Stimulated activated CD4-positive, alpha-beta T cell treated with anti-CD3 and anti-CD28 coated beads, Interleukin-12 subunit alpha, Interleukin-12 subunit beta, amount 100 ng/mL, for 48 hours (primary cell): Measurements from ENCODE around the gene NVL.
"Not testable (repeated sequence)": the region's sequence is repeated elsewhere in the genome, so short reads cannot be mapped to it uniquely, and the experiment has no call there.

Experiments used
- DNase-seq, 3 donors: peaks; one replicate each; pipeline ENCODE4 v3.0.0-alpha.2; 2020; ENCODE audit warnings: low read depth in 2 of 3, low spot score in 1 of 3

NVL gene

GRCh38 chr1:224338150-224338838, 8.3 kb upstream of the NVL start:
- DNase-seq = no peak

DNA sequence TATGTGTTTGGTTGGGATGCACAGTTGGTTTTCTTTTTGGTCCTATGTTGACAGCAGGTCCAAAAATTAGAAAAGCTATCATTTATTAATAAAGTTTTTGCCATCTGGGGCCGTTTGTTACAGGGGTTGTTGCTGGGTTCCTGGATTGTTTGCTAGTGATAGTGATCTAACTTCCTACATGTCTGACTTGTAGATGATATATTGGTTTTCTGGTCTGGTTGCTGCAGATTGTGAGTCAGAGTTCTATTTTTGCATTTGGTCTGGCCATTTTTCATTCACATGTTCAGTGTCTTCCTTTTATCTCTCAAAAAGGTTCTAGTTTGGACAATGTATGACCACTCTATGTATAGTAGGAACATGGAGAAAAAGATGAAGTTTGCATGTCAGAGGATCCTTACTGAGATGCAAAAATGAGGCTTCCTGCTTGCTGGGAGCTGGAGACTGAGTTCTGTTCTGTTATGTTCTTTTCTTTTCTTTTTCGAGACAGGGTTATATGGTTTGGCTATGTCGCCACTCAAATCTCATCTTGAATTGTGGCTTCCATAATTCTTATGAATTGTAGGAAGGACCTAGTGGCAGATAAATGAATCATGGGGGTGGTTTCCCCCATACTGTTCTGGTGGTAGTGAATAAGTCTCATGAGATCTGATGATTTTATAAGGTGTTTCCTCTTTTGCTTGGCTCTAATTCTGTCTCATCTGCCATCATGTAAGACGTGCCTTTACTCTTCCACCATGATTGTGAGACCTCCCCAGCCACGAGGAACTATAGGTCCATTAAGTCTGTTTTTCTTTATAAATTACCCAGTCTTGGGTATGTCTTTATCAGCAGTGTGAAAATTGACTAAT, 4.2 kb upstream of the NVL start:
- DNase-seq = no peak

DNA sequence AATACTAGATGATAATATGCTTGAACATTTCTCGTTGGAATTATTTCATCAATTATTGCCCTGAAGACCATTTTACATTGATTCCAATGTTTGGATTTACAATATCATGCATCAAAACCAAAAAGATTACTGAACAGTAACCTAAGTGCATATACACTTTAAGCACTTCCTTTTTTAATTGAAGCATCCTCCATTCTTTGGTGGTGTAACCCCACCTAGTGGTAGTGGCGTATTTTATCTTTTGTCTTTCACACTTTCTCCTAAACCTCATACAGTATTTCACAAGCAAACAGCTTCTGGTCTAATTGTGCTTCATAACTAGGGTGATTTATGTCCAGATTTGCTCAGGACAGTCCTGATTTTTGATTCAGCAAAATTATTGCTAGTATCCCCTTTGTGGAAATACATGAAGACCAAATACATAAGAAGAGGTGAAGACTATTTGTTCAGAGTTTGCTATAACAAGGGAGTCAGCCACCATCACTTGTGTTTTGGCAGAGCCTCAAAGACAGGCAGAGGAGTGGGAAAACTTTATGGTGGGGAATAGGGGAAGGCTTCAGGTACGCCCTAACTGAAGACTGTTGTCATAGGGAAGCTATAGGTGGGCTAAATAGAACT, 3.4 kb upstream of the NVL start:
- no peak for DNase-seq

GRCh38 chr1:224331824-224332223, 1.9 kb upstream of the NVL start:
- no peak for DNase-seq

DNA sequence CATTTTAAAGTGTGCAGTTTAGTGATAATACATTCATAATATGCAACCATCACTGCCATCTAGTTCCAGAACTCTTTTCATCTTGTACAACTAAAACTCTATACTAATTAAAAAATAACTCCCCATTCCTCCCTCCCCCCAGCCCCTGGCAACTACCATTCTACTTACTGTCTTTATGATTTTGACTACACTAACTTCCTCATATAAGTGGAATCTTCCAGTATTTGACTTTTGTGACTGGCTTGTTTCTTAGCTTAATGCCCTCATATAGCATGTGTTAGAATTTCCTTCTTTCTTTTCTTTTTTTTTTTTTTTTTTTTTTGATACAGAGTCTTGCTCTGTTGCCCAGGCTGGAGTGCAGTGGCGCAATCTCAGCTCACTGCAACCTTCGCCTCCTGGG, 1.4 kb upstream of the NVL start:
- no peak for DNase-seq

GRCh38 chr1:224329484-224329841, 509 bp downstream of the NVL start:
- DNase-seq = no peak

GRCh38 chr1:224328644-224329043, 1.3 kb downstream of the NVL start:
- no peak for DNase-seq

DNA sequence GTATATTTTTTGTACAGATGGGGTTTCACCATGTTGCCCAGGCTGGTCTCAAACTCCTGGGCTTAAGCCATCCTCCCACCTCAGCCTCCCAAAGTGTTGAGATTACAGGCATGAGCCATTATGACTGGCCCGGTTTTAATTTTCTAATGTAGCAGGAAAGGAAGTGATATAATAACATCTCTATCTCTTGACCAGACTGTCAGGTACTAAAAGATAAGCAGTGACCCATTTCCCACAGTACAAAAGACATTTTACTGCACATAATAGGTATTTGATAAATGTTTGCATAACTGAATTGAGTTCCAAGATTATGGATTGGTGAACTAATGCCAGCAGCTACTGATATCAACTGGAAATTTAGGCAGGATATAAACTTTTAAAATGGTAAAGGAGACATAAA, 4.0 kb downstream of the NVL start:
- no peak for DNase-seq

GRCh38 chr1:224321706-224322105, 8.3 kb downstream of the NVL start:
- DNase-seq = no peak

DNA sequence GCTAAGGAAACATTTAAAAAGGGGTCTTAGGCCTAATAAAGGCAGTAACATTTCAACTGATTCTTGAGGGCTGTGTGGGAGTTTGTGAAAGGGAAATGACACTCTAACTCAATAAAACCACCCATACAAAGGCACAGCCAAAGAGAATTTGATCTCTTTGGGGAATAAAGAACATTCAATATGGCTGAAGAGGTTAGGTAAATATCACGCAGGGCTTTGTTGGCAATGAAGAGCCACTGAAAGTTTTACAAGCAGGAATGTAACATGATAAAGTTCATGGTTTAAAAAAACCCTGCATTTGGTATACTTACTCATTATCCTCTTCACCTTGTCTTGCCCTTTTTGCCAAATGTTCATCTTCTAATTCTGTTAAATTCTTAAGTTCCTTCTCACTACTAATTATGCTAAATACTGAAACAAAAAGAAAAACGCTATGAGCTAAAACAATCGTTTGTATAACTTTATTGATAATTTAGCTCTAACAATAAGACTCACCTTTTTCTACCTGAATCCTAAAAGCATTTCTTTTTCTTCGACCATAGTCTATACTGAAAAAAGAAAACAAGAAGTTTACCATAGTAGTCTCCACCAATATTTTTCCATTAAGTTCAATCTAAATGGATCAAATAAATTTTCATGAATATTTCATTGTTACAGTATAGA, 12.5 kb downstream of the NVL start:
- no peak for DNase-seq

- DNase-seq = no peak
These were observed 17.9 kb downstream of the NVL start for GRCh38 chr1:224312025-224312424.

DNA sequence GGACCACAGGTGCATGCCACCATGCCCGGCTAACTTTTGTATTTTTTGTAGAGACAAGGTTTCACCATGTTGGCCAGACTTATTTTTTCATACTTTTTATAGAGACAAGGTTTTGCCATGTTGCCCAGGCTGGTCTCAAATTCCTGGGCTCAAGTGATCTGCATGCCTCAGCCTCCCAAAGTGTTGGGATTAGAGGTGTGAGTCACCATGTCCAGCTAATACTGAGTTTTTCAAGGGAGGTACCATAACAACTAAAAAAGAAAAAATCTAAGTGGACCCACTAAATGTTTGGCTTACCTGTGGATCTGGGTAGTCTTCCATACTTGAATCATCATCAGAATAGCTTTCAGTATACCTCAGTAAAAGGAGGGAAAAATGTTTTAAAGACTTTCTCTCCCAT, 18.5 kb downstream of the NVL start:
- DNase-seq = not testable (repeated sequence)

GRCh38 chr1:224308064-224308463, 21.9 kb downstream of the NVL start:
- no peak for DNase-seq

GRCh38 chr1:224304767-224305166, 25.2 kb downstream of the NVL start:
- no peak for DNase-seq

DNA sequence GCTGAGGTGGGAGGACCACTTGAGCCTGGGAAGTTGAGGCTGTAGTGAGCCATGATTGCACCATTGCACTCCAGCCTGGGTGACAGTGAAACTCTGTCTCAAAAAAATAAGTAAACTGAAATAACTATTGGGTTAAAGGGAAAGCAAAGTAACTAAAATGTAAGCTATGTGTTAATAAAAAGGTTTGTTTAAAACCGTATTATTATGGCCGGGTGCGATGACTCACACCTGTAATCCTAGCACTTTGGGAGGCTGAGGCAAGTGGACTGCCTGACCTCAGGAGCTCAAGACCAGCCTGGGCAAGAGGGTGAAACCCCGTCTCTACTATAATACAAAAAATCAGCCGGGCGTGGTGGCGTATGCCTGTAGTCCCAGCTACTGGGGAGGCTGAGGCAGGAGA, 27.0 kb downstream of the NVL start:
- no peak for DNase-seq

- DNase-seq = no peak
These were observed 28.6 kb downstream of the NVL start for GRCh38 chr1:224301391-224301790.

GRCh38 chr1:224300346-224300745, 29.6 kb downstream of the NVL start:
- no peak for DNase-seq

DNA sequence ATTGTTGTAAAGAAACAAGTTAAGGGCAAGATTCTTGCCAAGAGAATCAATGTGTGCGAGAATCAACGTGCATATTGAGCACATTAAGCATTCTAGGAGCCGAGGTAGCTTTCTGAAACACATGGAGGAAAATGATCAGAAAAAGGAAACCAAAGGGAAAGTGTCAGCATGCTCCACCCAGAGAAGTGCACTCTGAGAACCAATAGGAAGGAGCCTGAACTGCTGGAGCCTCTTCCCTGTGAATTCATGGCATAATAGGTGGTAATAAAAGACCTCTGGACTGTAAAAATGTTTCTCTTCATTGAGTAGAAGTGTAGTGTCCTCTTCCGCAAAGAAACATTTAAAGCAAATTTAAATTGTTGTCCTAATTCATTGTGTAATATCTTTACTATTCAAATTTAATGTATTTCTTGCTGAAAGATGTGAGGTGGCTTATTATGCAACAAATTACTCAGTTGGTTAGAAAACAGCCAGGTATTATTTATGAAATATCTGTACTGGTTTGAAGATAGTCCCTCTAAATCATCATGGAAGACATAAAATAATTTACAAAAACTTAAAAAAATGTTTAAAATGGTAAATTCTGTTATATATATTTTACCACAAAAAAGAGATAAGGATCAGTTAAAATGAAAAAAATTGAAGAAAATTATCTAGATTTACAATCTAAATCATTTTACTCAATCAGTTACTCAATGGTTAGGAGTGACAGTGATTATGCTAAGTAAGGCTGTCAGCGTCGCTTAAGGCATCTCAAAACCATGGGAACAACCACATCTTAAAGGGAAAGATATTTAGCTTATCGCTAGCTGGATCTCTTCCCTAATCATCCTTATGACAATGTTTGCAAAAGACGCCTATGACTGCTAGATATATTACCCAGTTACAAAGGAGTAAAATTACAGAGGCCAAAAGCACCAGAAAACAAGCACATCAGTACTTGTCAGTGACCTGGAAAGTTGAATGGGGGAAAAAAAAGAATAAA, 31.3 kb downstream of the NVL start:
- DNase-seq = no peak

DNA sequence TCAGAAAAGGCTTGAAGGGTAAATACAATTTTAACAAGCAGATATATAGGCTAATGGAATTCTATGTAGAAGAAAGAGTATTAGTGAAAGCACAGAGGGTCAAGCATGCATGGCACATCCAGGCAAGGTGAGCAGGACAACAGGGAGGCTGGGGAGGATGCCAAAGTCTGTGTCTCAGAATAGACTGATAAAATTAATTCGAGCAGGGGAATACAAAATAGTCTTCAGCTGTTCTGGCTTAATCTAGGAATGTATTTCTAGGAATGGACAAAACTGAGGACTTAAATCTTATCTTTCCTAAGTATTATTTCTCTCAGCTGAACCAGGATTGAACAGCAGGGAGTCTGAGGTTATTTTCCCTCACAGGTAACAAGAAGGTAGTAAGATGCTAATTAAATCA, 35.2 kb downstream of the NVL start:
- DNase-seq = no peak

DNA sequence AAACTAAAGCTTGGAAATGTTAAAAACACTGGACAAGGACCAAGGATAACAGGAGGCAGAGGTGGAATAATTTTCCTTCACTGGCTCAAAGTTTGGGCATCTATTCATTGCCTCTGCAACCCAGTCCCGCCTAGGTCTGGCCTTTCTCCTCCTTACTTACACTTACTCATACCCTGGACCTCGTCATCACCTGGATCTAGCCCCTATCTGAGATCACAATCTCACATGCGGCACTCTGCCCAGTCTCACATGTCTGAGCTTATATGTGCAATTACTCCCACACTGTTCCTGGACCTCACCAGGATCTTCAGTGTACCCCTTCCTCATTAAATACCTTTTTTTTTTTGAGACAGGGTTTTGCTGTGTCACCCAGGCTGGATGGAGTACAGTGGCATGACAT, 37.6 kb downstream of the NVL start:
- no peak for DNase-seq

GRCh38 chr1:224289396-224289795, 40.6 kb downstream of the NVL start:
- no peak for DNase-seq
